OCI-LY3 (cell line): Measurements from ENCODE around the gene NIN.

Experiments used
- EZH2phosphoT487 ChIP-seq: fragments of 200-600 bp; shearing (Covaris generic); IDR thresholded peaks from 2 replicates; pipeline ENCODE4 v1.6.1; 2018; ENCODE audit warnings: antibody characterized with exemption, mixed run types, low read depth
- TF ChIP-seq, protein P1 (sequence below): fragments of 200-600, 300-600 bp; sonication (generic); IDR thresholded peaks from 2 replicates; pipeline ENCODE4 v1.5.1; 2014; ENCODE audit warnings: antibody characterized with exemption, low read length, low read depth

DNA sequence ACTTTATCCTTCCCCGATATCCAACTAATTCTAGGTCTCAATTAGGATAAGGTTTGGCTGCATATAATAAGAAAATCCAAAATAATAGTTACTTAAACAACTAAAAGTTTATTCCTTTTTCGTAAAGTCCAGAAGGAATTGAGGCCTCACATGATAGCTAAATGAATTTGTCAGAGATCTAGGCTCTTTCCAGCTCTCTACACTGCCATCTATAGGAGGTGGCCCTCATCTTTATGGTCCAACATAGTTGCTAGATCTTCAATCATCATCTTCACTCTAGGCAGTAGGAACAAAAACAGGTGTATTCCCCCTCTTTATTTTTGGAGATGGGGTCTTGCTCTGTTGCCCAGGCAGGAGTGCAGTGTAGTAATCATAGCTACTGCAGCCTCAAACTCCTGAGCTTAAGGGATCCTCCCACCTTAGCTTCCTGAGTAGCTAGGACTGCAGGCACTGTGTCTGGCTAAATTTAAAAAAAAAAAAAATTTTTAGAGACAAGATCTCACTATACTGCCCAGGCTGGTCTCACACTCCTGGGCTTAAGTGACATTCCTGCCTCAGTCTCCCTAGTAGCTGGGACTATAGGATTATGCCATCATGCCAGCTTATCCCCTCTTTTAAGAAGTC is 116.4 kb downstream of the NIN start:
- TF ChIP-seq, protein P1, sequence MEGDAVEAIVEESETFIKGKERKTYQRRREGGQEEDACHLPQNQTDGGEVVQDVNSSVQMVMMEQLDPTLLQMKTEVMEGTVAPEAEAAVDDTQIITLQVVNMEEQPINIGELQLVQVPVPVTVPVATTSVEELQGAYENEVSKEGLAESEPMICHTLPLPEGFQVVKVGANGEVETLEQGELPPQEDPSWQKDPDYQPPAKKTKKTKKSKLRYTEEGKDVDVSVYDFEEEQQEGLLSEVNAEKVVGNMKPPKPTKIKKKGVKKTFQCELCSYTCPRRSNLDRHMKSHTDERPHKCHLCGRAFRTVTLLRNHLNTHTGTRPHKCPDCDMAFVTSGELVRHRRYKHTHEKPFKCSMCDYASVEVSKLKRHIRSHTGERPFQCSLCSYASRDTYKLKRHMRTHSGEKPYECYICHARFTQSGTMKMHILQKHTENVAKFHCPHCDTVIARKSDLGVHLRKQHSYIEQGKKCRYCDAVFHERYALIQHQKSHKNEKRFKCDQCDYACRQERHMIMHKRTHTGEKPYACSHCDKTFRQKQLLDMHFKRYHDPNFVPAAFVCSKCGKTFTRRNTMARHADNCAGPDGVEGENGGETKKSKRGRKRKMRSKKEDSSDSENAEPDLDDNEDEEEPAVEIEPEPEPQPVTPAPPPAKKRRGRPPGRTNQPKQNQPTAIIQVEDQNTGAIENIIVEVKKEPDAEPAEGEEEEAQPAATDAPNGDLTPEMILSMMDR: peak; percentile 80
- TF ChIP-seq EZH2phosphoT487: no peak
